Esophagus (tissue), 2 donors: ENCODE data around the gene VSIR. TPM values are rescaled to one million over a fixed set of nuclear protein-coding genes. Genes with fewer than 3 reads are reported as not detected.

Experiments used
- H3K27ac ChIP-seq, 2 donors: one replicate each; pipeline ENCODE4 v1.5.1; 2013; ENCODE audit warnings: low read depth in 2 of 2, mild to moderate bottlenecking in 2 of 2, inconsistent platforms in 1 of 2, low read length in 1 of 2, moderate library complexity in 1 of 2
- H3K27me3 ChIP-seq, 2 donors: one replicate each; pipeline ENCODE4 v1.6.1; 2013; ENCODE audit warnings: low read length in 2 of 2, control low read depth in 1 of 2, mild to moderate bottlenecking in 1 of 2; ENCODE audit not compliant: insufficient read depth in 2 of 2, control insufficient read depth in 1 of 2
- H3K36me3 ChIP-seq, 2 donors: one replicate each; pipeline ENCODE4 v1.6.1; 2013; ENCODE audit warnings: low read length in 1 of 2; ENCODE audit not compliant: control insufficient read depth in 2 of 2, insufficient read depth in 2 of 2
- H3K4me1 ChIP-seq, 2 donors: one replicate each; pipeline ENCODE4 v1.6.1; 2013; ENCODE audit warnings: low read length in 1 of 2; ENCODE audit not compliant: control insufficient read depth in 2 of 2, insufficient read depth in 2 of 2
- H3K4me3 ChIP-seq, 2 donors: one replicate each; pipeline ENCODE4 v1.5.1; 2013; ENCODE audit warnings: low read length in 2 of 2, mild to moderate bottlenecking in 2 of 2, low read depth in 1 of 2, moderate library complexity in 1 of 2
- H3K9me3 ChIP-seq, 2 donors: one replicate each; pipeline ENCODE4 v1.6.1; 2013; ENCODE audit warnings: mild to moderate bottlenecking in 2 of 2, low read depth in 1 of 2, low read length in 1 of 2, moderate library complexity in 1 of 2; ENCODE audit not compliant: control insufficient read depth in 2 of 2, insufficient read depth in 1 of 2
- WGBS, 2 donors: extraction: QIAGEN DNeasy Blood & Tissue Kit; methylation state at CpG; one replicate each; pipeline ENCODE4 v1.1.7; 2013; 5-methylcytosine and 5-hydroxymethylcytosine counted together
- polyA plus RNA-seq, 2 donors: library from polyadenylated mRNA; stranded (reverse); fragments of 200-250 nt; gene quantifications; one replicate each; pipeline ENCODE4 v1.2.3, GENCODE V29; 2013
- donor health status: healthy with polysubstance abuse.
- donor health status: Bipolar disorder and iron deficiency.

VSIR gene
- polyA plus RNA-seq, 2 donors: 26.6 to 41.9 TPM

DNA sequence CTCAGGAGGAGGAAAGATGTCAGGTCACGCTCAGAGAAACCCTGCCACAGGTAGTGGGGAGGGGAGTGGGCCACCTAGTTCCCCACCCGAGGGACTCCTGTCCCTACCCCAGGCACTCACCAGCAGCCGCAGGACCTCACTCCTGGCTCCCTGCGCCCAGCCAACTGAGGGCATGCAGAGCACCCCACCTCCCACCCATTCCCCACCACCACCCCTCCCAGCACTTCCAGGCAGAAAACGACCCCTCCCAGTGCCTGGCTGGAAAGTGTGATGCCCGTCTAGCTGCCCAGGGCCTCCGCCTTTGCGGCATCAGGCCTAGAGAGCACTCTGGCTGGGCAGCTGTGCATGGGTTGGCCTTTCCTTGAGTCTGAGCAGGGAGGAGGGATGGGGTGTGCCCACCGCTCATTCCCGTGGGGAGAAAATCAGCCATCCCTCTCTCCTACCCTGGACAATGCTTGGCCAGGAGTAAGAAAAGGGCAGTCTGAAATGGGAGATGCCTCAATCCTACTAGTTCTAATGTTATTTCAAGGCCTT, 55.1 kb downstream of the VSIR start:
- Histone ChIP-seq H3K36me3 (no peaks in the 10 kb centered on the region), H3K9me3 (no peaks in the 10 kb centered on the region), H3K4me3 (no peak overlapping the region), H3K4me1 (peaks cover 13 to 25% of the 10 kb centered on the region in 2 donors), H3K27me3 (no peaks in the 10 kb centered on the region), H3K27ac (peak overlapping the region in 1 of 2 donors; percentile 17)
- WGBS, 2 donors: 81 to 85% methylated on average over 10 of the region's 10 CpGs

DNA sequence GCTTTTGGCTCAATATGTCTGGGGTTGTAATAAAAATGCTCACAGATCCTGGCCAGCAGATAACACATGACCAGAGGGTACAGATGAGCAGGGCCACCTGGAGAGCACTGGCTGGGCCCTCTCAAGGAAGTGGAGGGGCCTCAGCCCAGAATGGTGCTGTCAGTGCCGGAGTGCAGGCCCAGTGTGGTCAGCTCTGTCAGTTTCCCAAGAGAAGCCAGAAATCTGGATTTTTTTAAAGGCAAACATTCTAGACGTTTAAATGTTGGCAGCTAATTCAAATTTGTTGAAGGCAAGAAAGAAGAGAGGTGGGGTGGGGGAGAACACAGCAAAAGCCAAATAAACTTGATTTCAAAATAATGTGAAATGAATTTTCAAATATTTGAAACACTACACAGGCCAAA, 55.8 kb downstream of the VSIR start:
- H3K36me3 ChIP-seq: no peaks in the 10 kb centered on the region
- peaks cover 16 to 30% of the 10 kb centered on the region in 2 donors for H3K4me1 ChIP-seq
- H3K27me3 ChIP-seq: no peaks in the 10 kb centered on the region
- no peaks in the 10 kb centered on the region for H3K9me3 ChIP-seq
- no peak overlapping the region for H3K4me3 ChIP-seq
- no peak overlapping the region for H3K27ac ChIP-seq
- WGBS, 2 donors: 56 to 58% methylated on average over 2 of the region's 2 CpGs

DNA sequence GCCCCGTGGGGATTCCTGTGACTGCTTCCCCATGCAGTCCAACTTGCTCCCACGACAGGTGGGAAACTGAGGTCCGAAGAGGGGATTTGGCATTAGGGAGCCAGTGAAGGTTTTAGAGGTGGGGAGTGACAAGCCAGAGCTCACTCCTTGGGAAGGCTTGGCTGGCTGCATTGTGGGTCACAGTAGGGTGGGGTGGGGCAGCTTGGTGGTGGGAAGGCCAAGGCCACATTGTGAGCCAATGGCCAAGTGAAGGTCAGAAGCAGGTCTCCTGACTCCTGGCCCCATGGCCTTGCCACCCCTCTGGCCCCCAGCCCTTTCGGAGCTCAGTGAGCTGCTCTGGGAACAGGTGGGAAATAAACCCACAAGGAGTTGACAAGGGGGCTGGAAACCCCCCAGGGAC, 56.3 kb downstream of the VSIR start:
- Histone ChIP-seq H3K4me3 (no peak overlapping the region), H3K9me3 (no peaks in the 10 kb centered on the region), H3K36me3 (no peaks in the 10 kb centered on the region), H3K27me3 (no peaks in the 10 kb centered on the region), H3K27ac (no peak overlapping the region), H3K4me1 (peaks cover 16 to 31% of the 10 kb centered on the region in 2 donors)
- WGBS, 2 donors: 92 to 95% methylated on average over 4 of the region's 4 CpGs

DNA sequence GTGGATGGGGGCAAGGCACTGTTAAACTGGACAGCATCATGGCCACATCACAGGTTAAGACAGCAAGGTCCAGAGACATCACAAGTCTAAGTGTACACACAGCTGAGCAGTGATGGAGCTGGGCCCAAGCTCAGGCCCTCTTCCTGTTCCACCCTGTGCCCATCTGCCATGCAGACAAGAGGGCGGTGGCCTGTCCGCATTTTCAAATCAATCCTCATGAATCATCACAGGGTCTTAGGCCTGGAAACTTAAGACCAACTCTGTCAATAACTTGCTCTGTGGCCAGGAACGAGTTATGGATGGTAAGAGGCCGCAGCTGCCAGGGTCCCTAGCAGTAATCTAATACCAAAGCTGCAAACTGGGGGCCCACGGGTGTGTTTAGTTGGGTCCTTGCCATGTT, 56.9 kb downstream of the VSIR start:
- WGBS, 2 donors: 86 to 89% methylated on average over 5 of the region's 5 CpGs
- H3K9me3 ChIP-seq: no peaks in the 10 kb centered on the region
- no peak overlapping the region for H3K27ac ChIP-seq
- no peaks in the 10 kb centered on the region for H3K27me3 ChIP-seq
- H3K36me3 ChIP-seq: no peaks in the 10 kb centered on the region
- peaks cover 16 to 31% of the 10 kb centered on the region in 2 donors for H3K4me1 ChIP-seq
- H3K4me3 ChIP-seq: no peak overlapping the region

DNA sequence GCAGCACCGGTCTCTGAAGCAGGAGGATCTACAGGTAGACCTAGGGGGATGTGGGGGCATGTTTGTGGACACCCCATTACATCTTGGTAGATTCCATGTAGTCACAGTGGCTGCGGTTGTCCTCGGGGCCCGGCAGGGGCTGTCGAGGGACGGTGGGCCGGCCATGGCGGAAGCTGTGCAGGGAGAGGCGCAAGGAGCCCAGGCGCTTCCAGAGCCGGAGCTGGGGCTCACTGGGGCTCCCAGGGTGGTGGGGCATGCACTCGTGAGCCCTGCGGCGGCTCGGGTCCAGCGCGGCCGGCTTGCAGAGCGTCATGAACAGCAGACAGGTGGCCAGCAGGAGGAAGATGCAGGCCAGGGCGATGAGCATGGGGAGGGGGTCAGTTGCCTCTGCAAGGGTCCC, 57.5 kb downstream of the VSIR start:
- Histone ChIP-seq H3K36me3 (no peaks in the 10 kb centered on the region), H3K27me3 (no peaks in the 10 kb centered on the region), H3K9me3 (no peaks in the 10 kb centered on the region), H3K27ac (no peak overlapping the region), H3K4me3 (no peak overlapping the region), H3K4me1 (peaks cover 16 to 27% of the 10 kb centered on the region in 2 donors)
- 94 to 95% methylated on average over 20 of the region's 20 CpGs for WGBS, 2 donors

DNA sequence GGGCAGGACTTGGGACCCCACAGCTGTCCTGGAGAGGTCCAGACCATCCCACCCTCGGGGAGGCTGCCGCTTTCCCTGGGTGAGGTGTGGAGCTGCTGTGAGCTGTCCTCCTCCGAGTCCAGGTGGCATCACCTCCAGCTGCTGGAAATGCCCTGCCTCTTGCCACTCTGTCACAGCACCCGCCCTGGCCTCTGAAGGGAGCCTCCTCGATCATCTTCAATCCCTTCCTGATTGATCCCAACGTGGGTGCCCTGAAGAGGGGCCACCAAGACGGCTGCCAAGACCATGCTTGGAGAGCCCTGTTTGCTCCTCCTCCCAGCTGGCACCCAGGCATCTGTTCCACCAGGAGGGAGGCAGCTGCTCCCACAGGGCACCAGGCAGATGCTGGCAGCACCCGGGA, 58.3 kb downstream of the VSIR start:
- peaks cover 16 to 25% of the 10 kb centered on the region in 2 donors for H3K4me1 ChIP-seq
- H3K9me3 ChIP-seq: no peaks in the 10 kb centered on the region
- no peak overlapping the region for H3K4me3 ChIP-seq
- no peaks in the 10 kb centered on the region for H3K27me3 ChIP-seq
- H3K27ac ChIP-seq: peak overlapping the region; percentile 53 to 90
- H3K36me3 ChIP-seq: no peaks in the 10 kb centered on the region
- WGBS, 2 donors: 73 to 80% methylated on average over 8 of the region's 8 CpGs

DNA sequence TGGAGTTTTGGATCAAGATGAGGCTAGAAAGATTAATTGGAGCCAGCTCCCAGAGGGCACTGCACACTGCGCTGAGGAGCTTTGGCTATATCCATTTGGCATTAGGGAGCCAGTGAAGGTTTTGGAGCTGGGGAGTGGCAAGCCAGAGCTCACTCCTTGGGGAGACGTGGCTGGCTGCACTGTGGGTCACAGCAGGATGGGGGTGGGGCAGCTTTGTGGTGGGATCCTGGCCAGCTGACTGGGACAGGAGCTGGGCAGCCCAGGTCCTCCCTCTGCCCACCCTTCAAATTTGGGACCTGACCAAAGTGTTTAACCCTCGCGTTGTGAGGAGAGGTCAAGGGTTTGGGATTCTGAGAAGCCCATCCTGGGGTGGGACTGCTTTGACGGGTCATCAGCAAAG, 58.7 kb downstream of the VSIR start:
- Histone ChIP-seq H3K4me3 (no peak overlapping the region), H3K27ac (peak overlapping the region; percentile 90 to 97), H3K9me3 (no peaks in the 10 kb centered on the region), H3K27me3 (no peaks in the 10 kb centered on the region), H3K4me1 (peaks cover 16 to 25% of the 10 kb centered on the region in 2 donors), H3K36me3 (no peaks in the 10 kb centered on the region)
- WGBS, 2 donors: 61 to 65% methylated on average over 5 of the region's 5 CpGs

DNA sequence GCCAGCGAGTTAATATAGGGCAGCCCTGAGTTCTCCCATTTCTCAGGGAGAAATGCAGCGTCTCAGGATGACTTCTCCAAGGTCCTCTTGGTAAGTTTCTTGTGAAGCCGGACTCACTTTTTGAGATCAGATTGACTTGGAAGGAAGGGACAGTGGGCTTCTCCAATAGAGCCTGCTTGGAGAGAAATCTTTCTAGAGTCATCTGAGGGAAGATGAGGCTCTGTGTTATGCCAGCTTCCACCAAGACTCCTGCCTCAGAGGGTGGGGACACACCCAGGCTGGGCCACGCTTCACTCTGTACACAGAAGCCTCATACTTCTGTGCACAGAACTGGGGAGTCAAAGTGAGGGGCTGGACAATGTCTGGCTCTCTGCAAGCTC, 59.3 kb downstream of the VSIR start:
- H3K27ac ChIP-seq: peak overlapping the region; percentile 90 to 97
- H3K4me1 ChIP-seq: peaks cover 16 to 25% of the 10 kb centered on the region in 2 donors
- no peaks in the 10 kb centered on the region for H3K36me3 ChIP-seq
- H3K27me3 ChIP-seq: no peaks in the 10 kb centered on the region
- no peak overlapping the region for H3K4me3 ChIP-seq
- 40 to 44% methylated on average over 4 of the region's 4 CpGs for WGBS, 2 donors
- no peaks in the 10 kb centered on the region for H3K9me3 ChIP-seq

DNA sequence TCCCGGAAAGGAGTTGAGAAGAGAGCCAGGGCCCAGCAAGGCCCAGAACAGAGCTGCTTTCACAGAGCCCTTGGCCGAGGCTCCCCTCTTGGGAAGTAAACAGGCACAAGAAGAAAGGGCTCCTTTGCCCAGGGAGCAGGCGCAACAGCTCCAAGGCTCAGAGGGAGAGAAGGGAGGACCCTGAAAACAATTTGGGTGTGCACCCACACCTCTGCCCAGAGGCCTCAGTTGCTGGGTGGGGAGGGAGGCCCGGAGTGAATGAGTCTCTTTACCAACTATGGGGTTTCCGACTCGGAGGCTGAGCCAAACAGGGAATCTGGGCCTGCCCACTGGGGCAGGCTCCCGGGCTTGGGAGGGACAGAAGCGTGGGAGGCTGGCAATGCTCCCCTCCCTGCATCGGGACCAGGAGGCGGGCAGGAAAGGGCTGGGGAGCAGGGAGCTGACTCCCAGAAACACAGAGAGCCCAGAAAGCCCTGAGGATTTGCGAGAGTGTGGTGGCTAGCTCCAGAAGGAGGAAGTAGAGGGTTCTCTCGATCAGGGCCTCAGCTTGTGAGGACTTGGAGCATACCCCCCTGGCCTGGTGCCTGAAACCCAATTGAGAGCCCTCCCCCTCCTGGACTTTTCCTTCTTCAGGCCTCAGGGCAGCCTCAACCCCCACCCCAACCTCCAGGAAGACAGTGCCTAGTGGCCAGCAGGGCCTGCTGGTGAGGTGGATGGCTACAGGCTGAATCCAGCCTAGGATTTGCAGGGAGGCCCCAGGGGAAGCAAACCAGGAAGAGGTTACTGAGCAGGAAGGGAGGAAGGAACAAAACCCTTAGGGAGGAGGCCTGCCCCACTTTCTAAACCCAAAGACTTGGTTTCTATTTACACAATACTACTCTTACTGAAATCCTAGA, 59.9 kb downstream of the VSIR start:
- peak overlapping the region; percentile 90 to 97 for H3K27ac ChIP-seq
- H3K36me3 ChIP-seq: no peaks in the 10 kb centered on the region
- H3K4me3 ChIP-seq: no peak overlapping the region
- WGBS, 2 donors: 9 to 22% methylated on average over 12 of the region's 12 CpGs
- peaks cover 16 to 25% of the 10 kb centered on the region in 2 donors for H3K4me1 ChIP-seq
- H3K9me3 ChIP-seq: no peaks in the 10 kb centered on the region
- H3K27me3 ChIP-seq: no peaks in the 10 kb centered on the region
